Tibial artery (tissue), 4 donors: ENCODE data around the gene CHRD.

Experiments used
- DNase-seq, 2 donors: peaks; one replicate each; pipeline ENCODE4 v3.0.0-alpha.2; 2019
- H3K27ac ChIP-seq, 2 donors: fragments of 200-600 bp; sonication (generic) in 1 of 2; 1 replicate in 1 of 2; 2 replicates in 1 of 2; pipeline ENCODE4 v1.5.1; 2018 to 2019; ENCODE audit warnings: mild to moderate bottlenecking in 1 of 2
- H3K27me3 ChIP-seq, 2 donors: fragments of 200-600 bp; sonication (generic) in 1 of 2; one replicate each; pipeline versions ENCODE4 v1.5.1 to v1.6.0; 2016 to 2019
- H3K36me3 ChIP-seq, 3 donors: fragments of 200-600 bp; sonication (generic) in 2 of 3; one replicate each; pipeline ENCODE4 v1.5.1; 2016 to 2019; ENCODE audit warnings: mild to moderate bottlenecking in 2 of 3
- H3K4me1 ChIP-seq, 4 donors: fragments of 200-600 bp; sonication (generic) in 2 of 4; 1 replicate in 3 of 4; 2 replicates in 1 of 4; pipeline ENCODE4 v1.5.1; 2016 to 2019
- H3K4me3 ChIP-seq, 2 donors: fragments of 200-600 bp; sonication (generic) in 1 of 2; 1 replicate in 1 of 2; 2 replicates in 1 of 2; pipeline ENCODE4 v1.5.1; 2018 to 2019; ENCODE audit warnings: mild to moderate bottlenecking in 2 of 2
- H3K9me3 ChIP-seq, 3 donors: fragments of 200-600 bp; sonication (generic) in 1 of 3; one replicate each; pipeline ENCODE4 v1.5.1; 2016 to 2019
- intact Hi-C: fragments of 100-400 bp; cut with DNase I; formaldehyde crosslinking; loops from one replicate; pipeline ENCODE4 v1.15.0; 2023; ENCODE audit warnings: low total_unique reads
- TF ChIP-seq, protein P1 (sequence below), 2 experiments: fragments of 200-600 bp in 1 of 2; fragments of 450-650 bp in 1 of 2; IDR thresholded peaks; one replicate each; pipeline ENCODE4 v1.5.1; 2017 to 2019; ENCODE audit warnings: antibody characterized with exemption in 2 of 2, mild to moderate bottlenecking in 1 of 2, moderate library complexity in 1 of 2

CHRD gene

DNA sequence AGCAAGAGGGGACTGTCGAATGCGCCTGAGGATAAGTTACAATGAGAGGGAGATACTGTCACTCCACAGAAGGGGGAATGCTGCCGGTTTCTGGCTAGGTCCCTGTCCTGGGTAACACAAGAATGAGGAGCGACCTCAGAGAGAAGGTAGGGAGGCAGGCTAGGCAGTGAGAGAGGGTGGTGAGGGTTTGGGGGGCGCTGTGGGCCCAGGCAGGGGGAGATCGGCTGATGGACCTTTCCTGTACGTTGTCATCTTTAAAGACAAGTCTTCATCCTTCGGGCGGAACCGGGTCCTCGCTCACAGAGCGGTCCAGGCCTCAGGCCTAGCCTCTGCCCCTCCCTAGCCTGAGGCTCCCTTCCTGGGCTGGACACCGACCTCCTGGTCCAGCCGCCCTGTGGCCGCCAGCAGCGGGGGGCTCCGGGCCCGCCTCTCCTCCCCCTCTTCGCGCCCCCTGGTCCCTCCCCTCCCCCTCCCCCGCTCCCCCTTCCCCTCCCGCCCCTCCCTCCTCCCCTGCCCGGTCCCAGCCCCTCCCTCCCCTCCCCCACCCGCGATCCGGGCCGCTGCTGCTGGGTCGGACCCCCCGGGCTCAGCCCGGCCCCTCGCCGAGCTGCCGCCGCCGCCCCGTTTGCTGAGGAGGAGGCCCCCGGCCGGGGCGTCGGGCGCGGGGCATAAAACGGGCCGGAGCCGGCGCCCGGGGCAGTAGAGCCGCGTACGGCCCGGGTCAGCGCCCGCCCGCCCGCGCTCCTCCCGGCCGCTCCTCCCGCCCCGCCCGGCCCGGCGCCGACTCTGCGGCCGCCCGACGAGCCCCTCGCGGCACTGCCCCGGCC is at the start of gene CHRD:
Gene CHRD (plus strand): TSS at position 697 of the 827 bp plus-strand sequence. CDS start 265 bp downstream, outside the sequence.
- H3K9me3 ChIP-seq: no peaks in the 10 kb centered on the region
- peaks cover 0 to 21% (median 16%) of the 10 kb centered on the region in 4 donors for H3K4me1 ChIP-seq
- H3K27me3 ChIP-seq: peaks cover 0 to 3% of the 10 kb centered on the region in 2 donors
- peak in 1 of 2 donors; percentile 64 for DNase-seq
- TF ChIP-seq, protein P1, sequence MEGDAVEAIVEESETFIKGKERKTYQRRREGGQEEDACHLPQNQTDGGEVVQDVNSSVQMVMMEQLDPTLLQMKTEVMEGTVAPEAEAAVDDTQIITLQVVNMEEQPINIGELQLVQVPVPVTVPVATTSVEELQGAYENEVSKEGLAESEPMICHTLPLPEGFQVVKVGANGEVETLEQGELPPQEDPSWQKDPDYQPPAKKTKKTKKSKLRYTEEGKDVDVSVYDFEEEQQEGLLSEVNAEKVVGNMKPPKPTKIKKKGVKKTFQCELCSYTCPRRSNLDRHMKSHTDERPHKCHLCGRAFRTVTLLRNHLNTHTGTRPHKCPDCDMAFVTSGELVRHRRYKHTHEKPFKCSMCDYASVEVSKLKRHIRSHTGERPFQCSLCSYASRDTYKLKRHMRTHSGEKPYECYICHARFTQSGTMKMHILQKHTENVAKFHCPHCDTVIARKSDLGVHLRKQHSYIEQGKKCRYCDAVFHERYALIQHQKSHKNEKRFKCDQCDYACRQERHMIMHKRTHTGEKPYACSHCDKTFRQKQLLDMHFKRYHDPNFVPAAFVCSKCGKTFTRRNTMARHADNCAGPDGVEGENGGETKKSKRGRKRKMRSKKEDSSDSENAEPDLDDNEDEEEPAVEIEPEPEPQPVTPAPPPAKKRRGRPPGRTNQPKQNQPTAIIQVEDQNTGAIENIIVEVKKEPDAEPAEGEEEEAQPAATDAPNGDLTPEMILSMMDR (IDR thresholded peaks at IDR 0.05): no peak
- H3K27ac ChIP-seq: peak within 1 kb of the TSS; percentile 67 to 72
- H3K36me3 ChIP-seq: no peaks in the 10 kb centered on the region
- intact Hi-C loops: loop anchor here (10.0 kb wide), 1 partner anchor 165 kb away; no protein-coding TSS in a partner anchor
- peak within 1 kb of the TSS; percentile 58 to 69 for H3K4me3 ChIP-seq

DNA sequence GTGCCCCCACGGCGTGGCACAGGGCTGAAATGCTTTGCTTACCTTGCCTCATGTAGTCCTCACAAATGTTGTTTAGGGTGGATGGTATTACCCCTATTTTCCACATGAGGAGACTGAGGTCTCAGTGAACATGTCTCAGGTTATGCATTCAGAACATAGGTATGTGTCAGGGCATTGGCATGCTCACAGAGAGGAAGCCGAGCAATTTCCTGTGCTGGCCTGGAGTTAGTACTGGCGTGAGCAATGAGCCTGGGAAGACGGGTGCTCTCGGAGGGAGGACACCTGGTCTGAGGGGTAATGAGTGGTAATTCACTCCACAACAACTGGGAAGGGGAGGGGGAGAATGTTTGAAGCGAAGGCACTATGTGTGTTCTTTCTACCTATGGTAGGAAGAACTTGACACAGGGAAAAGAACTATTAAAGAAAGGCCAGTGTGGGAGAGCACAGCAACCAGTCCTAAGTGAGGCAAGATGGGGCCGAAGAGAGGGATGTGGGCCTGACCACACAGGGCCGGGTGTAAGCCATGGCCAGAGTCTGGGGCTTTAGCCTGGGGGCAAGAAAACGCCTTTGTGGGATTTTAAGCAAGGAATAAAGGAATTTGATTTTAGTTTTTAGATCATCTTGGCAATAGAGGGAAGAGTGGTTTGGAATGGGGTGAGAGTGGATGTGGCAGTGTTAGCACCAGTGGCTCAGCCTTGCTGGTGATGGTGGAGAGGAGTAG is 47.3 kb upstream of the CHRD start:
- peaks cover 0 to 16% (median 6%) of the 10 kb centered on the region in 4 donors for H3K4me1 ChIP-seq
- H3K36me3 ChIP-seq: peaks cover 66 to 78% (median 77%) of the 10 kb centered on the region in 3 donors
- H3K4me3 ChIP-seq: no peak overlapping the region
- no peak for DNase-seq
- H3K27ac ChIP-seq: peak overlapping the region in 1 of 2 donors; percentile 36
- H3K9me3 ChIP-seq: no peaks in the 10 kb centered on the region
- intact Hi-C loops: no loop called here
- TF ChIP-seq, protein P1 (IDR thresholded peaks at IDR 0.05): no peak
- no peaks in the 10 kb centered on the region for H3K27me3 ChIP-seq

DNA sequence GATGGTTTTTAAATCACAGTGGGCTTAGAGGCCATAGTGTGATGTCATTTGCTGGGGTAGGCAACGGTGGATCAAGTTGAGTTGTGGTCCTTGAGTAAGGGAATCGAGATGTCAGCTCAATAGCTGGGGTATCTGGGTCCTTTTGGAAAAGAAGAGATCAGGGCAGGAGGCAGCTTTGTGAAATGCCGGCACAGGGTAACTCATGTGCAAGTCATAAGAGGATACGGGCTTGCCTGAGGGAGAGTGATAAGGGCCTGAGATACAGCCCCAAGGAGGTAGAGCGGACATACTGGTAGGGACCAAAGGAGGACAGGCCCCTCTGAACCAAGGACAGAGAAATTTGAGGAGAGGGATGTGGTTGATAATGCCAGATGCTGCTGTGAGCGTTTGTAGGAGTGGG is 46.7 kb upstream of the CHRD start:
- Histone ChIP-seq H3K4me3 (no peak overlapping the region), H3K27ac (peak overlapping the region in 1 of 2 donors; percentile 36), H3K4me1 (peaks cover 0 to 23% (median 12%) of the 10 kb centered on the region in 4 donors), H3K9me3 (no peaks in the 10 kb centered on the region), H3K27me3 (no peaks in the 10 kb centered on the region), H3K36me3 (peaks cover 60 to 71% (median 70%) of the 10 kb centered on the region in 3 donors)
- TF ChIP-seq, protein P1 (IDR thresholded peaks at IDR 0.05): no peak
- intact Hi-C loops: no loop called here
- DNase-seq: no peak

DNA sequence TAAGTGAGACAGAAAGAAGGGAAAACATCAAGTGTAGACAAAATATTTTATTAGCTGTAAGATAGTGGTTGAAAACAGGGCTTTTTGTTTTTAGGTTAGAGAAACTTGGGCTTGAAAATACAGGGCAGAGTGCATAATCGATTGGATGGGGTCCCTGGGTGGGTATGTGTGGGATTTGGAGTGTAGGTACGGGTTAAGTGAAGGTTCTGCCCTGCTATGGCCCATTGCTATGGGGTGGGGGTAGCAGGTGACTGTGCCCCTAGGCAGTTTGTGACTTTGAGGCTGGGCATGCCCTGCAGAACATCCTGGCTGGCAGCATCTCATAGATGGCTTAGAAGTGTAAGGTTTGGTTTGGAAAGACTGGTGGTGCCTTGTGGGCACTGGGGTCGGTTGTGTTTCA is 46.2 kb upstream of the CHRD start:
- H3K9me3 ChIP-seq: no peaks in the 10 kb centered on the region
- H3K27me3 ChIP-seq: no peaks in the 10 kb centered on the region
- peaks cover 0 to 26% (median 17%) of the 10 kb centered on the region in 4 donors for H3K4me1 ChIP-seq
- peak overlapping the region; percentile 36 to 97 for H3K27ac ChIP-seq
- no peak for DNase-seq
- peaks cover 54 to 66% (median 65%) of the 10 kb centered on the region in 3 donors for H3K36me3 ChIP-seq
- no peak overlapping the region for H3K4me3 ChIP-seq
- TF ChIP-seq, protein P1 (IDR thresholded peaks at IDR 0.05): no peak
- intact Hi-C loops: no loop called here

DNA sequence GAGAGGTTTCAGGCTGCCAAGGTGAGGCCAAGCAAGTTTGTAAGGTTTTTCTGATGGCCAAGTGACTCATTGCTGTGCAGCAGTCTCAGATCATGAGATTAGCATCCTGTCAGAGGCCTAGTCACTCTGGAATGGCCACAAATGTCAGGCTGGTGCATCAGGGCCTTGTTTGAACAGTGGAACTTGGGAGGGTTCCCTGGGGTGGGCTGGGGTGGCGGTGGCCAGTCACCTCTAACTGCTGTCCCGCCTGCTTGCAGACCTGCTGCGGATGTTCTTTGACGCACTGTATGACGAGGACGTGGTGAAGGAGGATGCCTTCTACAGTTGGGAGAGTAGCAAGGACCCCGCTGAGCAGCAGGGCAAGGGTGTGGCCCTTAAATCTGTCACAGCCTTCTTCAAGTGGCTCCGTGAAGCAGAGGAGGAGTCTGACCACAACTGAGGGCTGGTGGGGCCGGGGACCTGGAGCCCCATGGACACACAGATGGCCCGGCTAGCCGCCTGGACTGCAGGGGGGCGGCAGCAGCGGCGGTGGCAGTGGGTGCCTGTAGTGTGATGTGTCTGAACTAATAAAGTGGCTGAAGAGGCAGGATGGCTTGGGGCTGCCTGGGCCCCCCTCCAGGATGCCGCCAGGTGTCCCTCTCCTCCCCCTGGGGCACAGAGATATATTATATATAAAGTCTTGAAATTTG is 45.2 kb upstream of the CHRD start:
- TF ChIP-seq, protein P1 (IDR thresholded peaks at IDR 0.05): no peak
- Histone ChIP-seq H3K27ac (peak overlapping the region; percentile 97 to 98), H3K36me3 (peaks cover 45 to 57% (median 56%) of the 10 kb centered on the region in 3 donors)

More for the DNA sequence above, 45.2 kb upstream of the CHRD start:
- no peaks in the 10 kb centered on the region for H3K27me3 ChIP-seq
- peaks cover 0 to 35% (median 25%) of the 10 kb centered on the region in 4 donors for H3K4me1 ChIP-seq
- no peaks in the 10 kb centered on the region for H3K9me3 ChIP-seq
- intact Hi-C loops: no loop called here
- DNase-seq: no peak
- no peak overlapping the region for H3K4me3 ChIP-seq
